GM06990 (cell line): ENCODE results near the gene POLD2.

Experiments
- DNase-seq: peaks from one replicate; pipeline ENCODE4 v3.0.0-alpha.2; 2011; ENCODE audit not compliant: insufficient read length; ENCODE audit errors: extremely low read depth
- H3K27me3 ChIP-seq: replicated peaks from 2 replicates; pipeline ENCODE4 v1.6.0; 2011; ENCODE audit warnings: low read length; ENCODE audit not compliant: control insufficient read depth, insufficient read depth
- H3K36me3 ChIP-seq: 2 replicates; pipeline ENCODE4 v1.5.1; 2011; ENCODE audit warnings: low read length; ENCODE audit not compliant: control insufficient read depth, insufficient read depth
- H3K4me3 ChIP-seq: replicated peaks from 2 replicates; pipeline ENCODE4 v1.5.1; 2011; ENCODE audit warnings: low read depth, mild to moderate bottlenecking, control low read depth, low read length
- TF ChIP-seq, protein P1 (sequence below): IDR thresholded peaks from 2 replicates; pipeline ENCODE4 v1.5.1; 2011; ENCODE audit warnings: low read length, control low read depth, mild to moderate bottlenecking, inconsistent platforms; ENCODE audit not compliant: insufficient read depth, poor library complexity, severe bottlenecking

Gene POLD2

DNA sequence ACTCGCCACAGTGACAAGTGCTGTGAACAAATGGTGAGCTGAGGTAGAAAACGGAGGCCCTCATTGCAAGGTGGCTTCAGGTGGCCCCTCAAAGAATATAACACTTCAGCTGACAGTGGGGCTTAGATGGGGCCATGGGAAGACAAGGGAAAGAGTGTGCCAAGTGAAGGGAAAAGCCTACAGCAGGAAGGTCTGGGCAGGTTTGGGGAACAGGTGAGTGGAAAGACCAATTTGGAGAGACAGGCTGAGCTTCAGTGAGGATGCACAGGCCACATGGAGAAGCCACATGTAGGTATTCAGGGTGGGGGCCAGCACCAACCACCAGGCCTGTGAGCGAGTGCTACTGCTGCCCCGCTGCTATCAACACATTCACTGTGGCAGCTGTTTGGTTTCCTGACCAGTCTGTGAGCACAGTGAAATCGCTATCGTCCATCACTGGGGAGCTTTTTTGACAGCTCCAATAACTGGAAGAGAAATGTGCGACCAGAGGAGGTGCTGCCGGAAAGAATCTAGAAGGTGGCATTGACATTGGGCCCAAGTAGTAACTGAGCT, 3.4 kb downstream of the POLD2 start:
- Histone ChIP-seq H3K4me3 (no peak overlapping the region), H3K36me3 (peaks cover 34% of the 10 kb centered on the region), H3K27me3 (no peaks in the 10 kb centered on the region)
- TF ChIP-seq, protein P1, sequence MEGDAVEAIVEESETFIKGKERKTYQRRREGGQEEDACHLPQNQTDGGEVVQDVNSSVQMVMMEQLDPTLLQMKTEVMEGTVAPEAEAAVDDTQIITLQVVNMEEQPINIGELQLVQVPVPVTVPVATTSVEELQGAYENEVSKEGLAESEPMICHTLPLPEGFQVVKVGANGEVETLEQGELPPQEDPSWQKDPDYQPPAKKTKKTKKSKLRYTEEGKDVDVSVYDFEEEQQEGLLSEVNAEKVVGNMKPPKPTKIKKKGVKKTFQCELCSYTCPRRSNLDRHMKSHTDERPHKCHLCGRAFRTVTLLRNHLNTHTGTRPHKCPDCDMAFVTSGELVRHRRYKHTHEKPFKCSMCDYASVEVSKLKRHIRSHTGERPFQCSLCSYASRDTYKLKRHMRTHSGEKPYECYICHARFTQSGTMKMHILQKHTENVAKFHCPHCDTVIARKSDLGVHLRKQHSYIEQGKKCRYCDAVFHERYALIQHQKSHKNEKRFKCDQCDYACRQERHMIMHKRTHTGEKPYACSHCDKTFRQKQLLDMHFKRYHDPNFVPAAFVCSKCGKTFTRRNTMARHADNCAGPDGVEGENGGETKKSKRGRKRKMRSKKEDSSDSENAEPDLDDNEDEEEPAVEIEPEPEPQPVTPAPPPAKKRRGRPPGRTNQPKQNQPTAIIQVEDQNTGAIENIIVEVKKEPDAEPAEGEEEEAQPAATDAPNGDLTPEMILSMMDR = no peak
- no peak for DNase-seq

DNA sequence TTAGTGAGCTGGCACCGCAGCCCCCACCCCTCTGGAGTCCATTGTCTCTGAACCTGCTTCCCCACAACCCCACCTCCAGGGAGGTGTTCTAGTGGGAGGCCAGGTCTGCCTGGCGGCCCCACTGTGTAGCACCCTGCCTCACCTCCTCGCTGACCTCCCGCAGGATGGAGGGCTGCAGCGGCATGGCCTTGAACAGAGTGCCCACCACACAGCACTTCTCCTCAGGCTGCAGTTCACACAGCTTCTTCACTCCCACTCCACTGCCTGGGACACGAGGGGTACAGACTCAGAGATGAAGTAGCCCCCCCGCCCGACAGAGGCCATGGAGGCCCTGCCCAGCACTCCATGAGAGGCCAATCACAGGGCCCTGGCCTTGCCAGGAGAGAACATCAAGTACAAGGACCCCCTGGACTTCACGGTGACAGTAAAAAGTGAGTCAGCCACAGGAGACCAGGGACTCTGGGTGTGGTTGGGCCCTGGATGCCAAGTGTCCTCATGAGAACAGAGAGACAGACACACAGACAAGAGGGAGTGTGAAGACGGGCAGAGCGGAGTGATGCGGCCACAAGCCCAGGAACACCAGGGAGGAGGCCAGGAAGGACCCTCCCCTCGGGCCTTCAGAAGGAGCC, 5.4 kb downstream of the POLD2 start:
- TF ChIP-seq, protein P1 = no peak
- Histone ChIP-seq H3K4me3 (no peak overlapping the region), H3K27me3 (no peaks in the 10 kb centered on the region), H3K36me3 (peaks cover 39% of the 10 kb centered on the region)
- no peak for DNase-seq

DNA sequence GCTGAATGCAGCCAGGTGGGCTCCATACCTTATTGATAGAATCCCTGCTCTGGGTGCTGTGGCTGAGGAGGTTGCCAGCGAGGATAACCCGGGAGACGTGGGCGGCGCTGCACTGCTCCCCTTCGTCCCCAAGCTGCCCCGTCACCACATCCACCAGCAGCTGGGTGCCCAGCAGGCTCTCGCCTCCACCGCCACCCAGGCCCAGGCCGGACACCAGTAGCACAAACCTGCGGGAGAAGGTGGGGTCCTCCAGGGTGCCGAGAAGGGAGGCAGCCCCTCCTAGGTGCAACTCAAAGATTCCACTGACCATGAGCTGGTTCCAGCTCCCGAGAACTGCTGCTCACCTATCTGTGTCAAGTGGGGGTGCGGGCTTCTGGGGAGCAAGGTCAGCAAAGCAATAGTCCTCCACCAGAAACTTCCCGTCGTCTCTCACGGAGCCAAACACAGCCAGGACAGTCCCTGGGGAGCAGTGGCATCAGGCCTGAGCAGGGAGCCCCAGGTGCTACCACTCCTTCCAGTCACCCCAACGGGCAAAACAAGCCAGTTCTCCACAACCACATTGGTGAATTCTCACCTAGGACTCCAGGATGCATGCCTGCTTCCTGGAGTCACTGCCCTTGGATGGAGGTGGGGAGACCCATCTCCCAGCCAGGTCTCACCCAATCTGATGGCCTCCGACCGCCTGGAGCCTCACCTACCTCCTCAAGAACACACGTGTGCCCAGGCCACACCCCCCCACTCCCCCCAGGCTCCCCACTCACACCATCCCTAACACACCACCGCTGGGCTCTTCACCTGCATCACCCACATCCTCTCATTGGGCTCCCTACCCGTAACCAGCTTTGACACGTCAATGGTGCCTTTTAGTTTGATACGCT, 6.3 kb downstream of the POLD2 start:
- TF ChIP-seq, protein P1 = no peak
- no peak overlapping the region for H3K4me3 ChIP-seq
- DNase-seq = no peak
- H3K36me3 ChIP-seq = peaks cover 39% of the 10 kb centered on the region
- no peaks in the 10 kb centered on the region for H3K27me3 ChIP-seq

DNA sequence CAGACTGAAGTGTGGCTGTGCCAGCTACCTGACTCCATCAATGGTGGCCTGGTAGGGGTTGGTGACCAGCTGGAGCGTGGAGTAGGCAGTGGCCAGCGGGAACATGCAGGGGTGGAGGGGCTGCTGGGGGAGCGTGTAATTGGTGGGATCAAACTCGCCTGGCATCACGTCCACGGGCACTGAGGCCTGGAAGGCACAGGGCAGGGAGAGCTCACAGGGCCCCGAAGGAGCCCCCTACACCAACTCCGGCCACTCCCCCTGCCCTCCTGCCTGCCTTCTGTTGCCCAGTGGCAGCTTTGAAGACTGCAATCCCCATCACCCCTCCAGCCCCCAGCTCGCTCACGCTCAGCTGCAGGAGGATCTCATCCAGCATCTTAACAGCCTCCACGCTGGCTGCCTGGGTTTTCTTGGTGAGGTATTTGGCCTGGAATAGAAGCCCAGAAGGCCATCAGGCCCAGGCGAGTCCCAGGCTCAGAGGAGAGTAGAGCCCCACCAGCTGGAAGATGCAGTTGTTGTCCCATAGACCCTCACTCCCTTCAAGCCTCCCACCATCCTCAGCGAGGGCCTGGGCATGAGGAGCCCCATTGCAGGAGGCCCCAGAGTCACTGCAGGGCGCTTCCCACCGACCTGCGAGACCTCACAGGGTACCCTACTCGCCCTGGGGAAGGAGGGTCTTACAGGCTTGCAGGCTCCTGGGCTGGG, 7.1 kb downstream of the POLD2 start:
- no peaks in the 10 kb centered on the region for H3K27me3 ChIP-seq
- no peak overlapping the region for H3K4me3 ChIP-seq
- H3K36me3 ChIP-seq = peaks cover 38% of the 10 kb centered on the region
- DNase-seq = no peak
- TF ChIP-seq, protein P1 = no peak

DNA sequence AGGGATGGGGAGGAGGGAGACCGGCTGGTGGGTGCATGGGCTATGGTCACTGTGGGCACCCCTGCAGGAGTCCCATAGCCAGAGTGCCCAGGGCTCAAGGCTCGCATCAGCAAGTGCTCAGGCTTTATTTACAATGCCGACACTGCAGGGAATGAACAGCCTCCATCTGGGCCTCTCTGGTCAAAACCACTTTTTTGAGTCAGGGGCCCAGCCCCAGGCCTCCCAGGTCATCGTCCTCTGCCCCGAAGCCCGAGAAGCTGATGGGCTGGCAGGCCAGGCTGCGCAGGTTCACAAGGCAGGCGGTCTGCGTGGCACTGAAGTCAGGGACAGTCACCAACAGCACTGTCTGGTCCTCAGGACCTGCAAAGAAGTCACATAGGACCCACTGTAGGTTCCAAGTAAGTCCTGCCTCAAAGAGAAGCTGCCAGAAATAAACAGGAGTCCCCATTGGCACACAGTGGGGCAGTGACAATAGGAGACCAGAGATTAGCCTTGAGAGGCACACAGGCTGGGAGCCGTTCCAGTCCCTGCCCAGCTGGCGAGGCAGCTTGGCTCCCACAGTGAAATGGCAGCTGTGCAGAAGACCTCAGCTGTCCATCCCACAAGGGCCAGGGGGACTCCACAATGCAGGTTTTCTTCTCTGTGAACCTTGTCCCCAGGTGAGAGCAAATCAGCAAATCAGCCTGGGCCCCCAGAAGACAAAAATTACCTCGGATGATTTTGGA, 8.6 kb downstream of the POLD2 start:
- Histone ChIP-seq H3K27me3 (no peaks in the 10 kb centered on the region; the same call in 1 of the 2 replicates), H3K4me3 (no peak overlapping the region), H3K36me3 (peaks cover 31% of the 10 kb centered on the region)
- no peak for DNase-seq
- TF ChIP-seq, protein P1 = no peak
